SIG-M5 treated with dmso at 0.1 percent for 504 hours (cell line): ENCODE data around the gene STX12.
"Not testable (repeated sequence)": the region's sequence is repeated elsewhere in the genome, so short reads cannot be mapped to it uniquely, and the experiment has no call there.

Experiments
- DNase-seq: peaks from one replicate; lab custom pipeline; 2025; ENCODE audit not compliant: unreplicated experiment; lab: John Stamatoyannopoulos, UW

The STX12 gene

DNA sequence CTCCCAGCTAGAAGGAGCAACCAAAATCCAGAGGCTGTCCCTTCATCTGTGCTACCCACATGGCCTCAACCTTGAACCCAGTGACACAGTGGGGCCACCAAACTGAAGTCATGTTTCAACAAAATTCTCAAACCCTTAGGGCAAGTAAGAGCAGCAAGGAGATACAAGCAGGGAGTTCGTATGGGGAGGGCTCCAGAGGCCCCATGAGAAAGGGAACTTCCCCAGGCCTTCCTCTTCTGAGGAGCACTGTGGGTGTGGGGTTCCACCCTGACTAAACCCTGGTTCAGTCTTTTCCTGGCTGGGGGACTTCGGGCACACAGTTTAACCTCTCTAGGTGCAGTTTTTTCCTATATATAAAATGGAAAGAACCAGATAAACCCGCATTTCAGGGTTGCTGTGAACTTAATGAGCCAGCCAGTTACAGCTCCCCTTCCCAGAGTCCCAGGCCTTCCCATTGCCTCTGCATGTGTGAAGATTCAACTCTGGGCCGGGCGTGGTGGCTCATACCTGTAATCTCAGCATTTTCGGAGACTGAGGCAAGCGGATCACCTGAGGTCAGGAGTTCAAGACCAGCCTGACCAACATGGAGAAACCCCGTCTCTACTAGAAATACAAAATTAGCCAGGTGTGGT lies 91.4 kb downstream of the STX12 start:
- DNase-seq: peak; percentile 74

DNA sequence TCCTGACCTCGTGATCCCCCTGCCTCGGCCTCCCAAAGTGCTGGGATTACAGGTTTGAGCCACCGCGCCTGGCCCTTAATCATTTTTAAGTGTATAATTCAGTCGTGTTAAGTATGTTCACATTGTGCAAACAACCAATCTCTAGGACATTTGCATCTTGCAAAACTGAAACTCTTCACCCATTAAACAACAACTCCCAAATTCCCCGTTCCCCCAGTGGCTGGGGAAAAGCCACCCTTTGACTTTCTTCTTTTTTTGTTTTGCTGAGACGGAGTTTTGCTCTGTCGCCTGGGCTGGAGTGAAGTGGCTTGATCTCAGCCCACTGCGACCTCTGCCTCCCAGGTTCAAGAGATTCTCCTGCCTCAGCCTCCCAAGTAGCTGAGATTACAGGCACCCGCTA lies 92.8 kb downstream of the STX12 start:
- DNase-seq: no peak

DNA sequence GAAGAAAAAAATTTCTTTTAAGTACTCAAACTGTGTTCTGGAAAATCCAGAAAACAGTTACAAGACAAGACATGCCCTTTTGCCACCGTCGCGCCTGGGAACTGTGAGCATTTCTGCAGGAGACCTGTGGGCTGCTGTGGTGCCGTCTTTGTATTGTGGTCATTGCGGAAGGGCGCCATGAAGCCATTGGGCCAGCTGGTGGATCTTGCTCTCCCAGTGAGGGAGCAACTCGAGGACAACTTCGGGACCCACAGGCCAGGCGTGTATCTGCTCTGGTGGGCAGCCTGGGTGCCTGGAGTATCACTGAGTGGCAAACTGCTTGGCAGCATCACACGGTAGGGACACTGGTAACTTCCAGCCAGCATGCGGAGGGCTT lies 95.5 kb downstream of the STX12 start:
- DNase-seq: no peak

DNA sequence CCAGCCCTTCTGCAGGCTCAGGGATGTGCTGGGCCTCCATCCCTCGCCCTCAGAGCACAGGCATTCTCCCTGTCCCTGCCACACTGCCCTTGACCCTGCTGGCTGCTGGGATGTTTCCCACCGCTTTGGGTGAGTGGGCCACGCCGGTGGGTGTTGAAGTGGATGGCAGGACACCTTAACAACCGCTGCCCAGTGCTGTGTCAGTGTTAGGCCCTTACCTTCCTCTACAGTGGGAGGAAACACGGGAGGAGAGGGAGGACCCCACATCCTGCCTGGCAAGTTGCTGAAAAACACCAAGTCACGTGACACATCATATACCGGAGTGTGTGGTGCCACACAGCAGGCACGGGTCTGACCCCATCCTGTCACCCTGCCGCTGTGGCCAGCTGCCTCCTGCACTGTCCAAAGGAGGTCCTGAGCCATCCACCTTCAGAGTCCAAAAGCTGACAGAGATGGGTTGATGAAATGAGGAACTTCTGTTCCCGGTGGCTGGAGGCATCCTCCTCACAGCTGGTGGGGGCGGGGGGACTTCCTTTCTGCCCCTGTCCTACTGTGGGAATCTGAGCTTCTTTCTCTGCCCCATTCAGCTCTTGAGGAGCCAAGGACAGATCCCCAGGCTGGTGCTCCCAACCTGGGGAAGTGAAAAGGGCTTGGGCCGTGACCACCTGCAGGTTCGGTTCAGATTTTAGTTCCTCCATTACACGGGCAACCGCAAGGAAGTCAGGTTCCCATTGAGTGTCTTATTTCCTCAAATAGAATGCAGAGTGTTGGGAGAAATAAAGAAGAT lies 96.1 kb downstream of the STX12 start:
- DNase-seq: peak; percentile 55

DNA sequence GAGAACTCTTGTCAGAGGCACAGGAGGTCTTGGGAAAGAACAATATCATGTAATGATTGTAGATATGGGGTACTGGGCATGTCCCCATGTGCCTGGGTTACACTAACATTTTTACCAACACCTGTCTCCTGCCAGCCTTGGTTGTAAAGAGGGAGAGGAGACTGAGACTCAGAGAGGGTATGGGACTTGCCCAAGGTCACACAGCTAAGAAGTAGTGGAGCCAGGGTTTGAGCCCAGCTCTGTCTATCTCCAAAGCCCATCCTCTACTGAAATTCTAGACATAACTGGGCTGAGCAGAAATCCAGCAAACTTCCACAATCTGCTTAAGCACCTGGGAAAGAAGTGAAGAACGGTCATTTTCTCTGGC lies 96.7 kb downstream of the STX12 start:
- DNase-seq: no peak

DNA sequence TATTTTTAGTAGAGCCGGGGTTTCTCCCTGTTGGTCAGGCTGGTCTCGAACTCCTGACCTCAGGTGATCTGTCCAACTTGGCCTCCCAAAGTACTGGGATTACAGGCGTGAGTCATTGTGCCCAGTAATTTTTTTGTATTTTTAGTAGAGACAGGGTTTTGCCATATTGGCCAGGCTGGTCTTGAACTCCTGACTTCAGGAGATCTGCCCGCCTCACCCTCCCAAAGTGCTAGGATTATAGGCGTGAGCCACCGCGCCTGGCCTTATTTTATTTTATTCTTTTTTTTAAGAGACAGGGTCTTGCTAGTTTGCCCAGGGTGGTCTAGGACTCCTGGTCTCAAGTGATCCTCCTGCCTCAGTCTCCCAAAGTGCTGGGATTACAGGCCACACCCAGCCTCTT lies 98.1 kb downstream of the STX12 start:
- DNase-seq: not testable (repeated sequence)

DNA sequence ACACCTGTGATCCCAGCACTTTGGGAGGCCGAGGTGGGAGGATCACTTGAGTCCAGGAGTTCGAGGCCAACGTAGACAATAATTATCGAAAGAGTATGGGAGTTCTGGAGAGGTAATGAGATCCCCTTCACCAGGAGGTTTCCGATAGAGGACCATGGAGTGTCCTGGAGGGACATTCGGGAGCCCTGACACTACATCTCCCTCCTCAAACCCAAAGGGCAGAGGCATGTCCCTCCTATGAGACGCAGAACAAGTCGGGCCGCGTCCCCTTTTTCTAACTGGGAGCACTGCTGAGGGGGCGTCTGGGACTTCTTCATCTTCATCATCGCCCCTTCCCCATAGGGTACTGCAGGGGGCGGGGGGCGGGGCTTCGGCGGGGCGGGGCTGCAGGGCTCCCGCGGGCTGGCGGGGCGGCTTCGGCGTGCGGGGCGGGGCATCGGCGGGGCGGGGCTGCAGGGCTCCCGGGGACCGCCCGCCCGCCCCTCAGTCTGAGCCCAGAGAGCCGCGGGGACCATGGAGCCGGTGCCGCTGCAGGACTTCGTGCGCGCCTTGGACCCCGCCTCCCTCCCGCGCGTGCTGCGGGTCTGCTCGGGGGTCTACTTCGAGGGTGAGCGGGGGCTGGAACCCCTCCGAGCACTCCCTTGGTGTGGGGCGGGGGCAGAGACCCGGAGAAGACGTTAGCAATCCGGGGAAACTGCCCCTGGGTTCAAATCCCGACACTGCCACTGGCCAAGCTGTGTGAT lies 99.2 kb downstream of the STX12 start, which contains the start of gene THEMIS2:
Gene THEMIS2, plus strand, starts transcription at position 486 of the 743 bp plus-strand sequence. Its CDS starts 28 bp downstream, at position 514.
- peak; percentile 38 for DNase-seq

DNA sequence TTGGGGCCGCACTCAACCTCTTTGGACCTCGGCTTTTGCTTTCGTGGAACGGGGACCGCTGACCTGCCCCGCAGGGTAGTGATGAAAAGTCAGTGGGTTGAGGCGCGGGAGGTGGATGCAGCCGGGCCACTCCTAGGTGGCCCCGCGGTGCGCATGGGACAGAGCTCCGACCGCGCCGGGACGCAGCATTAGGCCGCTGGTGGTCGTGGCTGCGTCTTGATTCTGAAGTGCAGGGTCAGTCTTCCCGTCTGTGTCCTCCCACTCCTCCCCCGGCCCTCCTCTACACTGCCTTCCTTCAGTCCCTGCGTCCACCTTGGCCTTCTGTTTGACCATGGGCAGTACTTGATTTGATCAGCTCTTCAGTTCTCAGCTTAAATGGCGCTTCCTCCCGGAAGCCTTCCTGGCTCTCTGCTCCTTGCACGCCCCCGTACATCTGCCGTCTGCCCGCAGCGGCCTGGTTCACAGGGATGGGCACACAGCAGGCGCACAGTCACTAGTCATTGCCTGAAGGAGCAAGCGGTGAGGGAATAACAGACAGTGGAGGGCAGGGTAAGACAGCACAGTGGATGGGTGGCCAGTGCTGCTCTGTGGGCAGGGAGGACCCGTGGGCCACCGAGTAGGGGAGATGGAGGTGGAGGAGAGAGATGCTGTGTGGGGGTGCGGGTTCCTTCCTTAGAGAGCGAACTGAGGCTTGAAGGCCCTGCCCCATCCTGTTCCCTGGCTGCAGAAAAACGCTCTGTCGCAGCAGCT lies 100.0 kb downstream of the STX12 start:
- peak; percentile 21 for DNase-seq

DNA sequence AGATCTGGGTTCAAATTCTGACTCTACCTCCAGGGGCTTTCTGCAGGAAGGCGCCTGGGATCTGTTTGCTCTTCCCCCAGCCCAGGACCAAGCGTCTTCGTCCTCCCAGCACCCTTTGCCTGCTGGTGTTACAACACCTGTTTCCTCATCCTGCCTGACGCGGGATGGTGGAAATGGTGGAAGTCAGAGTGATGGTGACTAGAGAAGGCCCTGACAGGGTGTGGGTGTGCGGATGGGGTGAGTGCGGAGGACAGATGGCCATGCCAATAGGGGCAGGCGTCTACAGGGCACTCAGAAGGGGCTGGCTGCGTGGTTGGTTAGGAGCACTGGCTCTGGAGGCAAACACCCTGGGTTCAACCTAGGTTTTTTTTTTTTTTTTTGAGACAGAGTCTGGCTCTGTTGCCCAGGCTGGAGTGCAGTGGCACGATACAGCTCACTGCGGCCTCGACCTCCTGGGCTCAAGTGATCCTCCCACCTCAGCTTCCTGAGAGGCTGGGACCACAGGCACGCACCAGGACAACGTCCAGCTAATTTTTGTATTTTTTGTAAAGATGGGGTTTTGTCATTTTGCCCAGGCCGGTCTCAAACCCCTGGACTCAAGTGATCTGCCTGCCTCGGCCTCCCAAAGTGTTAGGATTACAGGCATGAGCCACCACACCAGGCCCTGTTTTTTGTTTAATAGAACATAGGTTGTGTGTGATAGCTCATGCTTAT lies 100.8 kb downstream of the STX12 start:
- peak; percentile 61 for DNase-seq
